Ovary (tissue), 9 donors: Measurements from ENCODE around the gene NOVA2. TPM values are rescaled to one million over a fixed set of nuclear protein-coding genes. Genes with fewer than 3 reads are reported as not detected.

Experiments used
- DNase-seq, 5 donors: peaks; one replicate each; pipeline ENCODE4 v3.0.0-alpha.2; 2019 to 2020
- H3K27ac ChIP-seq, 2 donors: fragments of 200-600 bp; one replicate each; pipeline versions ENCODE4 v1.5.1 to v1.8.0; 2019 to 2022
- H3K27me3 ChIP-seq: fragments of 200-600 bp; one replicate; pipeline ENCODE4 v1.8.0; 2022
- H3K36me3 ChIP-seq: fragments of 200-600 bp; sonication (generic); one replicate; pipeline ENCODE4 v1.5.1; 2019
- H3K4me1 ChIP-seq: one replicate; pipeline ENCODE4 v1.8.1; 2013; ENCODE audit warnings: mild to moderate bottlenecking, moderate library complexity; ENCODE audit not compliant: insufficient read depth
- H3K4me3 ChIP-seq: fragments of 200-600 bp; sonication (generic); one replicate; pipeline ENCODE4 v1.5.1; 2017
- H3K9me3 ChIP-seq, 2 donors: fragments of 200-600 bp in 1 of 2; sonication (generic) in 1 of 2; one replicate each; pipeline versions ENCODE4 v1.5.1 to v1.8.1; 2013 to 2019; ENCODE audit warnings: mild to moderate bottlenecking in 1 of 2, moderate library complexity in 1 of 2
- CTCF ChIP-seq, 3 donors: fragments of 450-650 bp in 2 of 3; fragments of 200-600 bp in 1 of 3; IDR thresholded peaks; one replicate each; pipeline versions ENCODE4 v1.5.1 to v1.8.0; 2016 to 2022; ENCODE audit warnings: antibody characterized with exemption in 3 of 3, mild to moderate bottlenecking in 1 of 3
- EP300 ChIP-seq: sonication (generic); formaldehyde crosslinking; IDR thresholded peaks from one replicate; pipeline ENCODE4 v1.6.1; 2017; ENCODE audit warnings: antibody characterized with exemption
- POLR2A ChIP-seq: fragments of 450-650 bp; IDR thresholded peaks from one replicate; pipeline ENCODE4 v1.6.1; 2017; ENCODE audit warnings: antibody characterized with exemption, mild to moderate bottlenecking, moderate library complexity
- WGBS, 3 donors: extraction: QIAGEN DNeasy Blood & Tissue Kit in 1 of 3; methylation state at CpG; one replicate each; pipeline versions ENCODE4 v1.1.5 to v1.1.7; 2013 to 2017; 5-methylcytosine and 5-hydroxymethylcytosine counted together
- intact Hi-C, 4 donors: fragments of 100-400 bp; cut with DNase I; formaldehyde crosslinking; loops; one replicate each; pipeline versions ENCODE4 v1.11.0 to v1.15.1; 2022 to 2023
- polyA plus RNA-seq, 2 donors: library from polyadenylated mRNA; stranded (reverse); fragments of 200-250 nt in 1 of 2; fragments of 350-450 nt in 1 of 2; fragmentation: Illumina TruSeq in 1 of 2; extraction: RNeasy Lipid Tissue Mini Kit (QIAGEN cat#74804) in 1 of 2; gene quantifications; one replicate each; pipeline ENCODE4 v1.2.3, GENCODE V29; 2013 to 2014
- total RNA-seq, 7 donors: library from RNA; depleted of rRNA in 2 of 7; stranded (reverse); fragments of >200 nt in 2 of 7; fragmentation: NEBNext Ultra II Directional in 3 of 7; extraction: Animal tissue kit (Norgen Biotek cat#: 25700) in 3 of 7; gene quantifications; one replicate each; pipeline versions ENCODE4 v1.1.0 to v1.2.4, GENCODE V29; 2016 to 2023
- donor health status: DM: no; HTN: no; CAD: no; lungs with moderate emphysema.
- donor health status: DM: no; HTN: no; CAD: no.
- donor health status: Bipolar disorder and iron deficiency.
- donor health status: DM: yes; HTN: yes; CAD: no.
- donor health status: DM: no; HTN: no; CAD: no.
- donor health status: DM: yes; HTN: yes; CAD: no.

Gene NOVA2
- total and polyA plus RNA-seq, 9 donors = 0.23 to 4.8 (median 2.2) TPM

DNA sequence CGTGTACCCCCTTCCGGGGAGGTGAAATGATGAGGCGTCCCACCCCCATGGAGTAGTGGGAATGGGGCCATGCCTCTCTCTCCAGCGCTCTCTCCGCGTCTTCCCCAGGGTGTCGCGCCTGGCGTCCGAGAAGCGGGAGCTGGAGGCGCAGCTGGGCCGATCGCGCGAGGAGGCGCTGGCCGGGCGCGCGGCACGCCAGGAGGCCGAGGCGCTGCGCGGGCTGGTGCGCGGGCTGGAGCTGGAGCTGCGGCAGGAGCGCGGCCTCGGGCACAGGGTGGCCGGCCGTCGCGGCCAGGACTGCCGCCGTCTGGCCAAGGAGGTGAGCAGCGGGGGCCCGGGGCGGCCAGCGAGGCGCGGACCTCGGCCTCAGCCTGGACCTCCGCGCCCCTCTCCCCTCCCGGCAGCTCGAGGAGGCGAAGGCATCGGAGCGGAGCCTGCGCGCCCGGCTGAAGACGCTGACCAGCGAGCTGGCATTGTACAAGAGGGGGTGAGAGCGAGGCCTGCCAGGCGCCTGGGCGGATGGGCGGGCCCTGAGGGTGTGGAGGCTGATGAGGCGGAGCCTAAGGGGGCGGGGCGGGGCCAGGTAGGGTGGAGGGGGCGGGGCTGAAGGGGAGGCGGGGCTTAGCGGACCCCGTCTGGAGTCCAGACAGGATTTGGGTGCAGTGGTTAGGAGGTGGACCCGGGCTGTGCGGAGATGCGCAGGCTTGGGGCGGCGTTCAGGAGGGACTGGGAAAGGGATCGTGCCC is 41.4 kb upstream of the NOVA2 start:
- intact Hi-C loops = no loop called here
- Histone ChIP-seq H3K4me3 (no peak overlapping the region), H3K4me1 (peaks cover 8% of the 10 kb centered on the region), H3K27ac (no peak overlapping the region), H3K9me3 (no peaks in the 10 kb centered on the region), H3K36me3 (no peaks in the 10 kb centered on the region), H3K27me3 (peaks cover 4% of the 10 kb centered on the region)
- TF ChIP-seq POLR2A (no peak), EP300 (no peak), CTCF (IDR thresholded peaks at IDR 0.05) (no peak)
- 10 to 14% (median 12%) methylated on average over 59 to 73 of the region's 74 CpGs for WGBS, 3 donors
- DNase-seq = peak in 3 of 5 donors; percentile 46 to 62 (median 48)

GRCh38 chr19:46014534-46014933 is 40.9 kb upstream of the NOVA2 start:
- H3K4me3 ChIP-seq = no peak overlapping the region
- no peak for TF ChIP-seq CTCF (IDR thresholded peaks at IDR 0.05)
- TF ChIP-seq POLR2A = no peak
- TF ChIP-seq EP300 = no peak
- WGBS, 3 donors = 55 to 68% (median 63%) methylated on average over 8 of the region's 8 CpGs
- no peak overlapping the region for H3K27ac ChIP-seq
- peaks cover 4% of the 10 kb centered on the region for H3K27me3 ChIP-seq
- no peaks in the 10 kb centered on the region for H3K36me3 ChIP-seq
- no peaks in the 10 kb centered on the region for H3K9me3 ChIP-seq
- peaks cover 8% of the 10 kb centered on the region for H3K4me1 ChIP-seq
- DNase-seq = no peak
- intact Hi-C loops = no loop called here

- Histone ChIP-seq H3K27me3 (peaks cover 3% of the 10 kb centered on the region), H3K9me3 (no peaks in the 10 kb centered on the region), H3K27ac (no peak overlapping the region), H3K36me3 (no peaks in the 10 kb centered on the region), H3K4me3 (no peak overlapping the region), H3K4me1 (no peaks in the 10 kb centered on the region)
- intact Hi-C loops = loop anchor here in 1 of 4 donors (10.0 kb wide), 1 partner anchor 95 kb away; the partner anchor contains the start of gene NANOS2
- peak in 4 of 5 donors; percentile 52 to 77 (median 62) for DNase-seq
- 45 to 57% (median 55%) methylated on average over 26 to 28 of the region's 28 CpGs for WGBS, 3 donors
- TF ChIP-seq POLR2A (no peak), EP300 (no peak), CTCF (IDR thresholded peaks at IDR 0.05) (peak; percentile 48 to 70 (median 54))
These were observed 36.2 kb upstream of the NOVA2 start for GRCh38 chr19:46009530-46010510.

GRCh38 chr19:46006411-46006810 is 32.7 kb upstream of the NOVA2 start:
- Histone ChIP-seq H3K36me3 (no peaks in the 10 kb centered on the region), H3K4me3 (no peak overlapping the region), H3K27me3 (no peaks in the 10 kb centered on the region), H3K27ac (no peak overlapping the region), H3K9me3 (no peaks in the 10 kb centered on the region), H3K4me1 (no peaks in the 10 kb centered on the region)
- DNase-seq = no peak
- TF ChIP-seq POLR2A (no peak), EP300 (no peak), CTCF (IDR thresholded peaks at IDR 0.05) (no peak)
- intact Hi-C loops = loop anchor here in 1 of 4 donors (10.0 kb wide), 1 partner anchor 92 kb away; the partner anchor contains the start of gene NANOS2
- 94 to 97% (median 95%) methylated on average over 13 of the region's 13 CpGs for WGBS, 3 donors
